Right lobe of liver (tissue), 6 donors: ENCODE data around the gene TDRKH. TPM values are rescaled to one million over a fixed set of nuclear protein-coding genes. Genes with fewer than 3 reads are reported as not detected.

Experiments
- ATAC-seq, 4 donors: fragments of 200-7000 bp; cut with Tn5 transposase; one replicate each; pipeline ENCODE4 v1.9.1; 2020; ENCODE audit warnings: mild to moderate bottlenecking in 4 of 4, moderate library complexity in 4 of 4
- DNase-seq, 3 donors: peaks; one replicate each; pipeline ENCODE4 v3.0.0-alpha.2; 2020
- H3K27ac ChIP-seq, 3 donors: fragments of 200-600 bp; one replicate each; pipeline ENCODE4 v1.8.0; 2022
- H3K27me3 ChIP-seq, 2 donors: fragments of 200-600 bp; one replicate each; pipeline ENCODE4 v1.8.0; 2022
- H3K36me3 ChIP-seq, 4 donors: fragments of 200-600 bp; sonication (generic) in 1 of 4; one replicate each; pipeline versions ENCODE4 v1.5.1 to v1.8.0; 2017 to 2022; ENCODE audit warnings: control low read depth in 1 of 4
- H3K4me1 ChIP-seq, 4 donors: fragments of 200-600 bp; sonication (generic) in 1 of 4; one replicate each; pipeline versions ENCODE4 v1.5.1 to v1.8.0; 2017 to 2022; ENCODE audit warnings: control low read depth in 1 of 4
- H3K4me3 ChIP-seq, 3 donors: fragments of 200-600 bp; one replicate each; pipeline ENCODE4 v1.8.0; 2022
- H3K9me3 ChIP-seq, 4 donors: fragments of 200-600 bp; sonication (generic) in 1 of 4; one replicate each; pipeline versions ENCODE4 v1.5.1 to v1.8.0; 2017 to 2022; ENCODE audit warnings: control low read depth in 1 of 4
- CTCF ChIP-seq, 4 donors: fragments of 200-600 bp in 3 of 4; fragments of 450-650 bp in 1 of 4; IDR thresholded peaks; one replicate each; pipeline versions ENCODE4 v1.5.1 to v1.8.0; 2016 to 2022; ENCODE audit warnings: antibody characterized with exemption in 4 of 4, mild to moderate bottlenecking in 2 of 4
- POLR2A ChIP-seq: fragments of 450-650 bp; IDR thresholded peaks from one replicate; pipeline ENCODE4 v1.6.1; 2017; ENCODE audit warnings: antibody characterized with exemption, mild to moderate bottlenecking
- WGBS: methylation state at CpG from one replicate; pipeline ENCODE4 v1.1.6; 2018; ENCODE audit warnings: low coverage, low lambda C conversion rate; ENCODE audit not compliant: insufficient coverage; ENCODE audit errors: missing lambda C conversion rate; 5-methylcytosine and 5-hydroxymethylcytosine counted together
- intact Hi-C, 2 donors: fragments of 100-400 bp; cut with DNase I; formaldehyde crosslinking; loops; one replicate each; pipeline versions ENCODE4 v1.11.2 to v1.14.1; 2022
- total RNA-seq, 6 experiments: library from RNA; depleted of rRNA in 2 of 6; stranded (reverse); fragments of >200 nt in 2 of 6; fragmentation: NEBNext Ultra II Directional in 3 of 6; extraction: Animal tissue kit (Norgen Biotek cat#: 25700) in 3 of 6; gene quantifications; one replicate each; pipeline versions ENCODE4 v1.1.0 to v1.2.4, GENCODE V29; 2016 to 2023
- donor health status: DM: no; HTN: yes; CAD: no.
- donor health status: DM: no; HTN: no; CAD: no.
- donor health status: DM: no; HTN: no; CAD: no.
- donor health status: DM: no; HTN: yes; CAD: no.
- donor health status: DM: no; HTN: yes; CAD: no.

The TDRKH gene
- total RNA-seq, 6 experiments from 2014 or later = 1.7 to 12.1 (median 3.3) TPM

- H3K27me3 ChIP-seq = no peaks in the 10 kb centered on the region
- no peaks in the 10 kb centered on the region for H3K36me3 ChIP-seq
- peaks cover 0 to 70% (median 28%) of the 10 kb centered on the region in 4 donors for H3K4me1 ChIP-seq
- no peaks in the 10 kb centered on the region for H3K9me3 ChIP-seq
- ATAC-seq (peak in 3 of 4 donors; percentile 9 to 33 (median 9)), DNase-seq (peak in 2 of 3 donors; percentile 77 to 84)
- intact Hi-C loops = no loop called here
- peak overlapping the region in 2 of 3 donors; percentile 16 to 50 for H3K27ac ChIP-seq
- no peak overlapping the region for H3K4me3 ChIP-seq
- TF ChIP-seq POLR2A (no peak), CTCF (IDR thresholded peaks at IDR 0.05) (no peak)
- WGBS = 29% methylated on average over 1 of the region's 3 CpGs
These were observed 43.9 kb upstream of the TDRKH start for GRCh38 chr1:151834239-151834638.

- DNase-seq (peak in 1 of 3 donors; percentile 9), ATAC-seq (no peak)
- Histone ChIP-seq H3K4me1 (peaks cover 0 to 70% (median 30%) of the 10 kb centered on the region in 4 donors), H3K9me3 (no peaks in the 10 kb centered on the region), H3K27me3 (no peaks in the 10 kb centered on the region), H3K36me3 (peaks cover 0 to 2% (median under 1%) of the 10 kb centered on the region in 4 donors), H3K4me3 (peak overlapping the region in 2 of 3 donors; percentile 21 to 27), H3K27ac (peak overlapping the region in 2 of 3 donors; percentile 5 to 50)
- 48% methylated on average over 8 of the region's 8 CpGs for WGBS
- TF ChIP-seq CTCF (IDR thresholded peaks at IDR 0.05) (no peak), POLR2A (no peak)
- intact Hi-C loops = no loop called here
These were observed 43.0 kb upstream of the TDRKH start for GRCh38 chr1:151833172-151833900.

GRCh38 chr1:151832318-151832980 lies 42.1 kb upstream of the TDRKH start:
- Histone ChIP-seq H3K4me1 (peaks cover 0 to 76% (median 31%) of the 10 kb centered on the region in 4 donors), H3K4me3 (peak overlapping the region in 2 of 3 donors; percentile 21 to 74), H3K36me3 (peaks cover 0 to 4% (median 1%) of the 10 kb centered on the region in 4 donors), H3K9me3 (no peaks in the 10 kb centered on the region), H3K27me3 (no peaks in the 10 kb centered on the region), H3K27ac (peak overlapping the region in 2 of 3 donors; percentile 71 to 88)
- TF ChIP-seq POLR2A (no peak), CTCF (IDR thresholded peaks at IDR 0.05) (no peak)
- 13% methylated on average over 5 of the region's 10 CpGs for WGBS
- intact Hi-C loops = no loop called here
- DNase-seq (peak; percentile 93 to 97 (median 97)), ATAC-seq (peak; percentile 49 to 71 (median 58))

- intact Hi-C loops = no loop called here
- peak; percentile 70 to 79 (median 72) for ATAC-seq
- TF ChIP-seq CTCF (IDR thresholded peaks at IDR 0.05) (no peak), POLR2A (peak; percentile 88)
- Histone ChIP-seq H3K27ac (peak within 1 kb of the TSS; percentile 62 to 88 (median 71)), H3K4me3 (peak within 1 kb of the TSS; percentile 57 to 74 (median 72)), H3K9me3 (no peaks in the 10 kb centered on the region), H3K4me1 (peaks cover 0 to 80% (median 31%) of the 10 kb centered on the region in 4 donors), H3K27me3 (no peaks in the 10 kb centered on the region), H3K36me3 (peaks cover 0 to 4% (median 1%) of the 10 kb centered on the region in 4 donors)
- DNase-seq = peak; percentile 88 to 95 (median 94)
- 42% methylated on average over 5 of the region's 5 CpGs for whole genome bisulfite sequencing
These were observed 41.3 kb upstream of the TDRKH start, which contains the start of gene RORC for GRCh38 chr1:151831605-151832004. TSS of gene RORC (minus strand) at chr1:151831802. CDS start at chr1:151831764, 38 bp downstream.
